Adrenal gland (tissue), 12 donors: Measurements from ENCODE around the gene ADAMTSL1. TPM values are rescaled to one million over a fixed set of nuclear protein-coding genes. Genes with fewer than 3 reads are reported as not detected.

Experiments used
- DNase-seq, 7 donors: peaks; one replicate each; pipeline ENCODE4 v3.0.0-alpha.2; 2019 to 2020
- H3K27ac ChIP-seq, 5 donors: fragments of 200-600 bp; sonication (generic) in 4 of 5; 1 replicate in 3 of 5; 2 replicates in 2 of 5; pipeline versions ENCODE4 v1.5.1 to v1.8.0; 2016 to 2020; ENCODE audit warnings: mild to moderate bottlenecking in 1 of 5
- H3K27me3 ChIP-seq: fragments of 200-600 bp; 2 replicates; pipeline ENCODE4 v1.8.0; 2021
- H3K36me3 ChIP-seq, 2 donors: fragments of 200-600 bp; replicated peaks in 1 of 2; 1 replicate in 1 of 2; 2 replicates in 1 of 2; pipeline versions ENCODE4 v1.5.1 to v1.8.0; 2018 to 2022
- H3K4me1 ChIP-seq, 2 donors: fragments of 200-600 bp; replicated peaks in 1 of 2; 1 replicate in 1 of 2; 2 replicates in 1 of 2; pipeline versions ENCODE4 v1.5.1 to v1.8.0; 2018 to 2021
- H3K4me3 ChIP-seq, 4 donors: fragments of 200-600 bp; sonication (generic) in 3 of 4; one replicate each; pipeline ENCODE4 v1.5.1; 2016 to 2018
- H3K9me3 ChIP-seq, 3 donors: fragments of 200-600 bp; sonication (generic) in 1 of 3; replicated peaks in 1 of 3; 1 replicate in 2 of 3; 2 replicates in 1 of 3; pipeline versions ENCODE4 v1.5.1 to v1.8.0; 2016 to 2021
- CTCF ChIP-seq, 6 experiments: fragments of 450-650 bp in 4 of 6; fragments of 200-600 bp in 2 of 6; sonication (generic) in 1 of 6; IDR thresholded peaks; 1 replicate in 5 of 6; 2 replicates in 1 of 6; pipeline versions ENCODE4 v1.5.1 to v1.8.0; 2016 to 2021; ENCODE audit warnings: antibody characterized with exemption in 6 of 6, mild to moderate bottlenecking in 2 of 6, moderate library complexity in 1 of 6
- POLR2A ChIP-seq, 2 donors: fragments of 450-650 bp; IDR thresholded peaks; one replicate each; pipeline ENCODE4 v1.6.1; 2017; ENCODE audit warnings: antibody characterized with exemption in 2 of 2, mild to moderate bottlenecking in 2 of 2, moderate library complexity in 1 of 2
- WGBS, 4 donors: extraction: QIAGEN DNeasy Blood & Tissue Kit in 2 of 4; methylation state at CpG; one replicate each; pipeline versions ENCODE4 v1.1.5 to v1.1.7; 2013 to 2017; 5-methylcytosine and 5-hydroxymethylcytosine counted together
- intact Hi-C, 2 donors: fragments of 100-400 bp; cut with DNase I; formaldehyde crosslinking; loops; one replicate each; pipeline versions ENCODE4 v1.14.1 to v1.15.0; 2022 to 2023
- polyA plus RNA-seq, 3 donors: library from polyadenylated mRNA; stranded (reverse); fragments of 200-250 nt in 2 of 3; fragments of 350-450 nt in 1 of 3; fragmentation: Illumina TruSeq in 1 of 3; extraction: RNeasy Lipid Tissue Mini Kit (QIAGEN cat#74804) in 1 of 3; gene quantifications; one replicate each; pipeline ENCODE4 v1.2.3, GENCODE V29; 2013 to 2014
- total RNA-seq, 9 donors: library from RNA; depleted of rRNA in 4 of 9; stranded (reverse); fragments of >200 nt in 4 of 9; fragments of 120-200 nt in 1 of 9; fragmentation: NEBNext Ultra II Directional in 1 of 9; extraction: Animal tissue kit (Norgen Biotek cat#: 25700) in 1 of 9; gene quantifications; one replicate each; pipeline versions ENCODE4 v1.1.0 to v1.2.4, GENCODE V29; 2013 to 2023
- donor health status: healthy with polysubstance abuse.
- donor health status: Bipolar disorder and iron deficiency.
- donor health status: DM: yes; HTN: yes; CAD: no.
- donor health status: DM: no; HTN: no; CAD: no.
- donor health status: DM: no; HTN: no; CAD: no.
- donor health status: DM: yes; HTN: yes; CAD: no.

Gene ADAMTSL1
- total and polyA plus RNA-seq, 12 donors: 4.9 to 38.1 (median 20.6) TPM

GRCh38 chr9:18516965-18517364, 43.0 kb downstream of the ADAMTSL1 start:
- H3K27me3 ChIP-seq: no peaks in the 10 kb centered on the region
- intact Hi-C loops: no loop called here
- no peaks in the 10 kb centered on the region for H3K4me1 ChIP-seq
- H3K27ac ChIP-seq: no peak overlapping the region
- H3K36me3 ChIP-seq: no peaks in the 10 kb centered on the region
- no peak overlapping the region for H3K4me3 ChIP-seq
- no peak for DNase-seq
- H3K9me3 ChIP-seq: no peaks in the 10 kb centered on the region
- WGBS, 4 donors: 57 to 71% (median 65%) methylated on average over 2 of the region's 2 CpGs
- no peak for TF ChIP-seq POLR2A (IDR thresholded peaks at IDR 0.05)
- no peak for TF ChIP-seq CTCF (IDR thresholded peaks at IDR 0.05)

GRCh38 chr9:18520416-18521047, 46.6 kb downstream of the ADAMTSL1 start:
- TF ChIP-seq CTCF (IDR thresholded peaks at IDR 0.05): no peak
- TF ChIP-seq POLR2A (IDR thresholded peaks at IDR 0.05): no peak
- peak in 4 of 7 donors; percentile 10 to 32 (median 28) for DNase-seq
- Histone ChIP-seq H3K36me3 (no peaks in the 10 kb centered on the region), H3K4me1 (no peaks in the 10 kb centered on the region), H3K27me3 (no peaks in the 10 kb centered on the region), H3K9me3 (no peaks in the 10 kb centered on the region), H3K4me3 (no peak overlapping the region), H3K27ac (no peak overlapping the region)
- 84 to 92% (median 86%) methylated on average over 3 of the region's 3 CpGs for whole genome bisulfite sequencing, 4 donors
- intact Hi-C loops: no loop called here

GRCh38 chr9:18526685-18527084, 52.7 kb downstream of the ADAMTSL1 start:
- intact Hi-C loops: no loop called here
- Histone ChIP-seq H3K27me3 (no peaks in the 10 kb centered on the region), H3K9me3 (no peaks in the 10 kb centered on the region), H3K4me3 (no peak overlapping the region), H3K36me3 (no peaks in the 10 kb centered on the region), H3K4me1 (peaks cover 0 to 5% of the 10 kb centered on the region in 2 donors), H3K27ac (no peak overlapping the region)
- TF ChIP-seq CTCF (IDR thresholded peaks at IDR 0.05) (no peak), POLR2A (IDR thresholded peaks at IDR 0.05) (no peak)
- DNase-seq: no peak
- 92 to 98% (median 92%) methylated on average over 3 of the region's 3 CpGs for WGBS, 4 donors

GRCh38 chr9:18531136-18532065, 57.4 kb downstream of the ADAMTSL1 start:
- WGBS, 4 donors: 59 to 69% (median 62%) methylated on average over 7 of the region's 7 CpGs
- H3K36me3 ChIP-seq: no peaks in the 10 kb centered on the region
- no peak for TF ChIP-seq CTCF (IDR thresholded peaks at IDR 0.05)
- no peak for TF ChIP-seq POLR2A (IDR thresholded peaks at IDR 0.05)
- intact Hi-C loops: no loop called here
- H3K27ac ChIP-seq: no peak overlapping the region
- peak; percentile 19 to 51 (median 32) for DNase-seq
- no peaks in the 10 kb centered on the region for H3K27me3 ChIP-seq
- no peak overlapping the region for H3K4me3 ChIP-seq
- H3K4me1 ChIP-seq: peaks cover 0 to 5% of the 10 kb centered on the region in 2 donors
- H3K9me3 ChIP-seq: no peaks in the 10 kb centered on the region
